ENCODE results near the gene SOCS7.

SOCS7 gene

GRCh38 chr17:38415250-38416194 is 63.9 kb downstream of the SOCS7 start:
- no peak overlapping the region for H3K4me3 ChIP-seq
- in situ Hi-C loops (cut with MboI; ENCODE audit: low sequenced_read_pairs), result no loop called here
- DNase-seq (ENCODE audit: low spot score in 2 of 2), result peak; percentile 28 to 66
- no peaks in the 10 kb centered on the region for H3K36me3 ChIP-seq (replicated peaks)
- no peaks in the 10 kb centered on the region for H3K9me3 ChIP-seq
- H3K27me3 ChIP-seq (ENCODE audit: low read depth), result peaks cover 10% of the 10 kb centered on the region; the same call in 1 of the 2 replicates
- peaks cover 11% of the 10 kb centered on the region for H3K4me1 ChIP-seq

- Histone ChIP-seq H3K36me3 (replicated peaks) (no peaks in the 10 kb centered on the region), H3K4me3 (no peak overlapping the region), H3K9me3 (no peaks in the 10 kb centered on the region), H3K27me3 (ENCODE audit: low read depth) (peaks cover 20% of the 10 kb centered on the region), H3K4me1 (peaks cover 11% of the 10 kb centered on the region)
- in situ Hi-C loops (cut with MboI; ENCODE audit: low sequenced_read_pairs), result no loop called here
- no peak for DNase-seq (ENCODE audit: low spot score in 2 of 2)
Observed at GRCh38 chr17:38416840-38417209, 65.2 kb downstream of the SOCS7 start.

GRCh38 chr17:38417210-38417951 is 65.7 kb downstream of the SOCS7 start:
- no peaks in the 10 kb centered on the region for H3K36me3 ChIP-seq (replicated peaks)
- peaks cover 11% of the 10 kb centered on the region for H3K4me1 ChIP-seq
- H3K27me3 ChIP-seq (ENCODE audit: low read depth), result peaks cover 26% of the 10 kb centered on the region
- DNase-seq (ENCODE audit: low spot score in 2 of 2), result no peak
- H3K9me3 ChIP-seq, result no peaks in the 10 kb centered on the region
- in situ Hi-C loops (cut with MboI; ENCODE audit: low sequenced_read_pairs), result no loop called here
- no peak overlapping the region for H3K4me3 ChIP-seq

GRCh38 chr17:38418062-38418692 is 66.5 kb downstream of the SOCS7 start:
- no peaks in the 10 kb centered on the region for H3K9me3 ChIP-seq
- in situ Hi-C loops (cut with MboI; ENCODE audit: low sequenced_read_pairs), result no loop called here
- peaks cover 26% of the 10 kb centered on the region for H3K27me3 ChIP-seq (ENCODE audit: low read depth)
- no peak overlapping the region for H3K4me3 ChIP-seq
- H3K4me1 ChIP-seq, result peaks cover 11% of the 10 kb centered on the region
- no peaks in the 10 kb centered on the region for H3K36me3 ChIP-seq (replicated peaks)
- no peak for DNase-seq (ENCODE audit: low spot score in 2 of 2)

- in situ Hi-C loops (cut with MboI; ENCODE audit: low sequenced_read_pairs), result no loop called here
- Histone ChIP-seq H3K4me3 (peak overlapping the region; percentile 21), H3K36me3 (replicated peaks) (no peaks in the 10 kb centered on the region), H3K27me3 (ENCODE audit: low read depth) (peaks cover 26% of the 10 kb centered on the region), H3K9me3 (no peaks in the 10 kb centered on the region), H3K4me1 (peaks cover 11% of the 10 kb centered on the region)
- peak in 1 of 2 experiments; percentile 50 for DNase-seq (ENCODE audit: low spot score in 2 of 2)
Observed at GRCh38 chr17:38418693-38419507, 67.3 kb downstream of the SOCS7 start.

GRCh38 chr17:38419508-38419981 is 67.9 kb downstream of the SOCS7 start:
- in situ Hi-C loops (cut with MboI; ENCODE audit: low sequenced_read_pairs), result no loop called here
- Histone ChIP-seq H3K4me3 (peak overlapping the region; percentile 21), H3K36me3 (replicated peaks) (no peaks in the 10 kb centered on the region), H3K9me3 (no peaks in the 10 kb centered on the region), H3K4me1 (peaks cover 11% of the 10 kb centered on the region), H3K27me3 (ENCODE audit: low read depth) (peaks cover 26% of the 10 kb centered on the region)
- DNase-seq (ENCODE audit: low spot score in 2 of 2), result no peak

- in situ Hi-C loops (cut with MboI; ENCODE audit: low sequenced_read_pairs), result loop anchor here (10.0 kb wide), 2 partner anchors 64 to 244 kb away; no protein-coding TSS in a partner anchor
- Histone ChIP-seq H3K27me3 (ENCODE audit: low read depth) (peaks cover 26% of the 10 kb centered on the region), H3K4me3 (no peak overlapping the region), H3K36me3 (replicated peaks) (no peaks in the 10 kb centered on the region), H3K4me1 (peaks cover 4% of the 10 kb centered on the region), H3K9me3 (no peaks in the 10 kb centered on the region)
- no peak for DNase-seq (ENCODE audit: low spot score in 2 of 2)
Observed at GRCh38 chr17:38420518-38420917, 68.9 kb downstream of the SOCS7 start.

- H3K27me3 ChIP-seq (ENCODE audit: low read depth), result peaks cover 26% of the 10 kb centered on the region
- DNase-seq (ENCODE audit: low spot score in 2 of 2), result no peak
- H3K4me1 ChIP-seq, result no peaks in the 10 kb centered on the region
Observed at GRCh38 chr17:38421171-38421841, 69.7 kb downstream of the SOCS7 start.

GRCh38 chr17:38421871-38422827 is 70.5 kb downstream of the SOCS7 start:
- DNase-seq (ENCODE audit: low spot score in 2 of 2), result no peak
- Histone ChIP-seq H3K4me1 (no peaks in the 10 kb centered on the region), H3K9me3 (no peaks in the 10 kb centered on the region), H3K4me3 (no peak overlapping the region), H3K36me3 (replicated peaks) (no peaks in the 10 kb centered on the region), H3K27me3 (ENCODE audit: low read depth) (peaks cover 26% of the 10 kb centered on the region)
- in situ Hi-C loops (cut with MboI; ENCODE audit: low sequenced_read_pairs), result loop anchor here (10.0 kb wide), 2 partner anchors 63 to 243 kb away; no protein-coding TSS in a partner anchor

More at GRCh38 chr17:38421171-38421841, 69.7 kb downstream of the SOCS7 start:
- in situ Hi-C loops (cut with MboI; ENCODE audit: low sequenced_read_pairs), result loop anchor here (10.0 kb wide), 2 partner anchors 63 to 243 kb away; no protein-coding TSS in a partner anchor
- Histone ChIP-seq H3K36me3 (replicated peaks) (no peaks in the 10 kb centered on the region), H3K4me3 (no peak overlapping the region), H3K9me3 (no peaks in the 10 kb centered on the region)

GRCh38 chr17:38424297-38424972 is 72.8 kb downstream of the SOCS7 start:
- Histone ChIP-seq H3K27me3 (ENCODE audit: low read depth) (peaks cover 28% of the 10 kb centered on the region), H3K36me3 (replicated peaks) (no peaks in the 10 kb centered on the region), H3K4me3 (no peak overlapping the region), H3K4me1 (no peaks in the 10 kb centered on the region), H3K9me3 (no peaks in the 10 kb centered on the region)
- DNase-seq (ENCODE audit: low spot score in 2 of 2), result no peak
- in situ Hi-C loops (cut with MboI; ENCODE audit: low sequenced_read_pairs), result loop anchor here (10.0 kb wide), 2 partner anchors 60 to 240 kb away; no protein-coding TSS in a partner anchor

GRCh38 chr17:38425031-38425430 is 73.4 kb downstream of the SOCS7 start:
- H3K27me3 ChIP-seq (ENCODE audit: low read depth), result peaks cover 22% of the 10 kb centered on the region
- H3K4me3 ChIP-seq, result no peak overlapping the region
- H3K4me1 ChIP-seq, result no peaks in the 10 kb centered on the region
- H3K36me3 ChIP-seq (replicated peaks), result no peaks in the 10 kb centered on the region
- DNase-seq (ENCODE audit: low spot score in 2 of 2), result no peak
- in situ Hi-C loops (cut with MboI; ENCODE audit: low sequenced_read_pairs), result loop anchor here (10.0 kb wide), 2 partner anchors 60 to 240 kb away; no protein-coding TSS in a partner anchor
- no peaks in the 10 kb centered on the region for H3K9me3 ChIP-seq

Measured in HAP-1 (cell line).